ENCODE data around the gene ADNP. TPM values are rescaled to one million over a fixed set of nuclear protein-coding genes. Genes with fewer than 3 reads are reported as not detected.

The ADNP gene
- total and polyA plus RNA-seq, 2 of the 13 experiments (the other 11 are each of a cell fraction or from before 2014, with no cell fraction given) = 21.0 to 21.5 TPM

GRCh38 chr20:50868509-50869495 lies 62.4 kb downstream of the ADNP start (continued):
- 0 out of 2 replicates have a peak, but pooled peaks have one; percentile 19 for TF ChIP-seq IKZF5 (CRISPR knock-in tag; IDR thresholded peaks at IDR 0.05)
- TF ChIP-seq ZNF740 (CRISPR knock-in tag; IDR thresholded peaks at IDR 0.05) = no peak
- 0 out of 2 replicates have a peak, but pooled peaks have one; percentile 27 for TF ChIP-seq GATAD1 (CRISPR knock-in tag; IDR thresholded peaks at IDR 0.05)
- TF ChIP-seq ZSCAN30 (CRISPR knock-in tag; IDR thresholded peaks at IDR 0.05) = no peak
- TF ChIP-seq, protein P1, sequence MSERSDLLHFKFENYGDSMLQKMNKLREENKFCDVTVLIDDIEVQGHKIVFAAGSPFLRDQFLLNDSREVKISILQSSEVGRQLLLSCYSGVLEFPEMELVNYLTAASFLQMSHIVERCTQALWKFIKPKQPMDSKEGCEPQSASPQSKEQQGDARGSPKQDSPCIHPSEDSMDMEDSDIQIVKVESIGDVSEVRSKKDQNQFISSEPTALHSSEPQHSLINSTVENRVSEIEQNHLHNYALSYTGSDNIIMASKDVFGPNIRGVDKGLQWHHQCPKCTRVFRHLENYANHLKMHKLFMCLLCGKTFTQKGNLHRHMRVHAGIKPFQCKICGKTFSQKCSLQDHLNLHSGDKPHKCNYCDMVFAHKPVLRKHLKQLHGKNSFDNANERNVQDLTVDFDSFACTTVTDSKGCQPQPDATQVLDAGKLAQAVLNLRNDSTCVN (CRISPR knock-in tag; IDR thresholded peaks at IDR 0.05; ENCODE audit: borderline replicate concordance) = no peak
- TF ChIP-seq TFAP4 (IDR thresholded peaks at IDR 0.05; ENCODE audit: borderline replicate concordance, low read depth) = peak; percentile 41; the same call in 1 of the 2 replicates
- TF ChIP-seq, protein P2, sequence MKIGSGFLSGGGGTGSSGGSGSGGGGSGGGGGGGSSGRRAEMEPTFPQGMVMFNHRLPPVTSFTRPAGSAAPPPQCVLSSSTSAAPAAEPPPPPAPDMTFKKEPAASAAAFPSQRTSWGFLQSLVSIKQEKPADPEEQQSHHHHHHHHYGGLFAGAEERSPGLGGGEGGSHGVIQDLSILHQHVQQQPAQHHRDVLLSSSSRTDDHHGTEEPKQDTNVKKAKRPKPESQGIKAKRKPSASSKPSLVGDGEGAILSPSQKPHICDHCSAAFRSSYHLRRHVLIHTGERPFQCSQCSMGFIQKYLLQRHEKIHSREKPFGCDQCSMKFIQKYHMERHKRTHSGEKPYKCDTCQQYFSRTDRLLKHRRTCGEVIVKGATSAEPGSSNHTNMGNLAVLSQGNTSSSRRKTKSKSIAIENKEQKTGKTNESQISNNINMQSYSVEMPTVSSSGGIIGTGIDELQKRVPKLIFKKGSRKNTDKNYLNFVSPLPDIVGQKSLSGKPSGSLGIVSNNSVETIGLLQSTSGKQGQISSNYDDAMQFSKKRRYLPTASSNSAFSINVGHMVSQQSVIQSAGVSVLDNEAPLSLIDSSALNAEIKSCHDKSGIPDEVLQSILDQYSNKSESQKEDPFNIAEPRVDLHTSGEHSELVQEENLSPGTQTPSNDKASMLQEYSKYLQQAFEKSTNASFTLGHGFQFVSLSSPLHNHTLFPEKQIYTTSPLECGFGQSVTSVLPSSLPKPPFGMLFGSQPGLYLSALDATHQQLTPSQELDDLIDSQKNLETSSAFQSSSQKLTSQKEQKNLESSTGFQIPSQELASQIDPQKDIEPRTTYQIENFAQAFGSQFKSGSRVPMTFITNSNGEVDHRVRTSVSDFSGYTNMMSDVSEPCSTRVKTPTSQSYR (CRISPR knock-in tag; IDR thresholded peaks at IDR 0.05; ENCODE audit: borderline replicate concordance) = no peak
- no peak for TF ChIP-seq SRY (CRISPR knock-in tag; IDR thresholded peaks at IDR 0.05)
- TF ChIP-seq, protein P3, sequence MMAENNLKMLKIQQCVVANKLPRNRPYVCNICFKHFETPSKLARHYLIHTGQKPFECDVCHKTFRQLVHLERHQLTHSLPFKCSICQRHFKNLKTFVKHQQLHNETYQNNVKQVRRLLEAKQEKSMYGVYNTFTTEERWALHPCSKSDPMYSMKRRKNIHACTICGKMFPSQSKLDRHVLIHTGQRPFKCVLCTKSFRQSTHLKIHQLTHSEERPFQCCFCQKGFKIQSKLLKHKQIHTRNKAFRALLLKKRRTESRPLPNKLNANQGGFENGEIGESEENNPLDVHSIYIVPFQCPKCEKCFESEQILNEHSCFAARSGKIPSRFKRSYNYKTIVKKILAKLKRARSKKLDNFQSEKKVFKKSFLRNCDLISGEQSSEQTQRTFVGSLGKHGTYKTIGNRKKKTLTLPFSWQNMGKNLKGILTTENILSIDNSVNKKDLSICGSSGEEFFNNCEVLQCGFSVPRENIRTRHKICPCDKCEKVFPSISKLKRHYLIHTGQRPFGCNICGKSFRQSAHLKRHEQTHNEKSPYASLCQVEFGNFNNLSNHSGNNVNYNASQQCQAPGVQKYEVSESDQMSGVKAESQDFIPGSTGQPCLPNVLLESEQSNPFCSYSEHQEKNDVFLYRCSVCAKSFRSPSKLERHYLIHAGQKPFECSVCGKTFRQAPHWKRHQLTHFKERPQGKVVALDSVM (CRISPR knock-in tag; IDR thresholded peaks at IDR 0.05) = peak; percentile 97
- TF ChIP-seq ATF2 (CRISPR knock-in tag; IDR thresholded peaks at IDR 0.05) = no peak
- TF ChIP-seq CCDC6 (CRISPR knock-in tag; IDR thresholded peaks at IDR 0.05) = no peak
- TF ChIP-seq PAF1 (CRISPR knock-in tag; IDR thresholded peaks at IDR 0.05) = no peak
- TF ChIP-seq TOE1 (CRISPR knock-in tag; IDR thresholded peaks at IDR 0.05) = no peak
- no peak for TF ChIP-seq TEAD2 (CRISPR knock-in tag; IDR thresholded peaks at IDR 0.05)
- no peak for TF ChIP-seq ATRX (CRISPR knock-in tag; IDR thresholded peaks at IDR 0.05; ENCODE audit: borderline replicate concordance)
- TF ChIP-seq NFRKB (IDR thresholded peaks at IDR 0.05) = no peak
- TF ChIP-seq ZNF709 (CRISPR knock-in tag; IDR thresholded peaks at IDR 0.05) = no peak
- TF ChIP-seq HNF4A (CRISPR knock-in tag; IDR thresholded peaks at IDR 0.05) = 0 out of 2 replicates have a peak, but pooled peaks have one; percentile 19

All from HepG2 (cell line).